CD4-positive, alpha-beta T cell treated with Interleukin-6 at 100 ng/mL for 8 hours (primary cell): ENCODE measurements around the gene LHPP.
A peak's percentile ranks its signal among the peaks of the same experiment; 100 is the strongest.
"Not testable (repeated sequence)": the region's sequence is repeated elsewhere in the genome, so short reads cannot be mapped to it uniquely, and the experiment has no call there.

Source experiments
- DNase-seq: peaks from one replicate; pipeline ENCODE4 v3.0.0-alpha.2; 2020; ENCODE audit warnings: mixed read lengths, low spot score

Gene LHPP

GRCh38 chr10:124606822-124607221 is 145.2 kb downstream of the LHPP start:
- DNase-seq = no peak

- no peak for DNase-seq
Measured at GRCh38 chr10:124607693-124608092, 146.1 kb downstream of the LHPP start.

GRCh38 chr10:124608093-124608721 is 146.6 kb downstream of the LHPP start:
- no peak for DNase-seq

- DNase-seq = no peak
Measured at GRCh38 chr10:124609698-124610097, 148.1 kb downstream of the LHPP start.

- DNase-seq = not testable (repeated sequence)
Measured at GRCh38 chr10:124610186-124610585, 148.6 kb downstream of the LHPP start.

- DNase-seq = not testable (repeated sequence)
Measured at GRCh38 chr10:124610851-124611250, 149.2 kb downstream of the LHPP start.

- peak; percentile 51 for DNase-seq
Measured at GRCh38 chr10:124611738-124612137, 150.1 kb downstream of the LHPP start.

GRCh38 chr10:124612611-124613498 is 151.2 kb downstream of the LHPP start:
- DNase-seq = peak; percentile 19

- DNase-seq = no peak
Measured at GRCh38 chr10:124614003-124614659, 152.5 kb downstream of the LHPP start.

GRCh38 chr10:124615259-124615658 is 153.6 kb downstream of the LHPP start:
- DNase-seq = no peak

- no peak for DNase-seq
Measured at GRCh38 chr10:124616040-124616835, 154.6 kb downstream of the LHPP start.

GRCh38 chr10:124616836-124617130 is 155.2 kb downstream of the LHPP start:
- DNase-seq = no peak

- DNase-seq = no peak
Measured at GRCh38 chr10:124618470-124619073, 156.9 kb downstream of the LHPP start.

GRCh38 chr10:124619195-124619594 is 157.6 kb downstream of the LHPP start:
- DNase-seq = peak; percentile 22

GRCh38 chr10:124619802-124620490 is 158.3 kb downstream of the LHPP start:
- no peak for DNase-seq

GRCh38 chr10:124621637-124622036 is 160.0 kb downstream of the LHPP start:
- no peak for DNase-seq

GRCh38 chr10:124622158-124622557 is 160.5 kb downstream of the LHPP start:
- DNase-seq = no peak

- DNase-seq = no peak
Measured at GRCh38 chr10:124622866-124623536, 161.4 kb downstream of the LHPP start.

- DNase-seq = no peak
Measured at GRCh38 chr10:124624006-124624405, 162.4 kb downstream of the LHPP start.

- DNase-seq = no peak
Measured at GRCh38 chr10:124624466-124624865, 162.8 kb downstream of the LHPP start.

GRCh38 chr10:124624895-124625294 is 163.3 kb downstream of the LHPP start:
- DNase-seq = no peak
